Glutamatergic neuron (in vitro differentiated cells): ENCODE data around the gene NPR3. TPM values are rescaled to one million over a fixed set of nuclear protein-coding genes. Genes with fewer than 3 reads are reported as not detected.

Experiments used
- DNase-seq: peaks from one replicate; pipeline ENCODE4 v3.0.0; 2022
- H3K27ac Mint-ChIP-seq: one replicate; pipeline ENCODE4 v1.8.0; 2020; ENCODE audit warnings: mild to moderate bottlenecking, mixed read lengths, inconsistent platforms; ENCODE audit not compliant: unreplicated experiment
- H3K27me3 Mint-ChIP-seq: one replicate; pipeline ENCODE4 v1.8.0; 2020; ENCODE audit warnings: mild to moderate bottlenecking, moderate library complexity, mixed read lengths, inconsistent platforms; ENCODE audit not compliant: unreplicated experiment
- H3K36me3 Mint-ChIP-seq: one replicate; pipeline ENCODE4 v1.8.0; 2020; ENCODE audit warnings: mild to moderate bottlenecking, mixed read lengths, inconsistent platforms; ENCODE audit not compliant: unreplicated experiment
- H3K4me1 Mint-ChIP-seq: one replicate; pipeline ENCODE4 v1.8.0; 2020; ENCODE audit warnings: mild to moderate bottlenecking, low read depth, mixed read lengths, inconsistent platforms; ENCODE audit not compliant: unreplicated experiment
- H3K4me3 Mint-ChIP-seq: one replicate; pipeline ENCODE4 v1.8.0; 2020; ENCODE audit warnings: mild to moderate bottlenecking, mixed read lengths, inconsistent platforms; ENCODE audit not compliant: unreplicated experiment
- H3K9me3 Mint-ChIP-seq: one replicate; pipeline ENCODE4 v1.8.0; 2020; ENCODE audit warnings: mild to moderate bottlenecking, moderate library complexity, mixed read lengths, inconsistent platforms; ENCODE audit not compliant: unreplicated experiment
- total RNA-seq: library from RNA; stranded (reverse); fragmentation: NEBNext Ultra II Directional; extraction: Animal tissue kit (Norgen Biotek cat#: 25700); gene quantifications from one replicate; pipeline ENCODE4 v1.2.1, GENCODE V29; 2021; ENCODE audit not compliant: unreplicated experiment
- TF ChIP-seq, protein P1 (sequence below): fragments of 200-600 bp; sonication (generic); IDR thresholded peaks from one replicate; pipeline ENCODE4 v1.5.0; 2021; ENCODE audit not compliant: partially characterized antibody, unreplicated experiment

NPR3 gene
- total RNA-seq, 1 donor from 2014 or later = not detected

DNA sequence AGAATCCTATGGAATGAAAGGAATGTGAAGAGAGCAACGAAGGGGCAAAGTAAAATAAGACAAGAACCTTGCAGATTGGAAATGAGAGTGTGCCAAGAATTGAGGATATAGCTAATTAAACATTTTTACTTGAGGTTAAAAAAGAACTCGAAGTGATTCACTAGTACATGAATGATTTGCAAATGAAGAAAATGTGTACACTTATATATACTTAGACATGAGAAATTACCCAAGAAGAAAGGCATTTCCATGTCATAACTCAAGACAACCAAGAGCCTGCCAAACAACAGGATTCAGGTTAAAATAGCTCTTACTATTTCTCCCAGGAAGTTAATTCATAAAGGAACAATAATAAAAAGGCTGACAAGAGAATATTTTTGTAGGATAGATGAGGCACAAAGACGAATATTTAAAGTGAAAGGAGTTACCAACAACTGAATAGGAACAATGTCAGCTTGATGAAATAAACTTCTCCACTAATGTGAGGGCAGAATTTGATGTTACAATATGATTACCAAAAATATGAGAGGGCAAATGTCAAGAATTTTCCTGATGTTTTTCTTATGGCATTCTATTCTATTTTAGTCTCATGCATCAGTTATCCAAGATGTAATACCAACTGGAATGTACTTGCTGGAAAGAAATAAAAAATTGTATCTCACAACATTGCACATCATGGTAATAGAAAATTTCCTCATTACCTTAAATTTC is 18.9 kb upstream of the NPR3 start:
- Mint-ChIP-seq H3K9me3 (peaks cover 2% of the 10 kb centered on the region), H3K4me1 (no peaks in the 10 kb centered on the region), H3K36me3 (no peaks in the 10 kb centered on the region), H3K4me3 (no peak overlapping the region), H3K27me3 (no peaks in the 10 kb centered on the region), H3K27ac (no peak overlapping the region)
- TF ChIP-seq, protein P1, sequence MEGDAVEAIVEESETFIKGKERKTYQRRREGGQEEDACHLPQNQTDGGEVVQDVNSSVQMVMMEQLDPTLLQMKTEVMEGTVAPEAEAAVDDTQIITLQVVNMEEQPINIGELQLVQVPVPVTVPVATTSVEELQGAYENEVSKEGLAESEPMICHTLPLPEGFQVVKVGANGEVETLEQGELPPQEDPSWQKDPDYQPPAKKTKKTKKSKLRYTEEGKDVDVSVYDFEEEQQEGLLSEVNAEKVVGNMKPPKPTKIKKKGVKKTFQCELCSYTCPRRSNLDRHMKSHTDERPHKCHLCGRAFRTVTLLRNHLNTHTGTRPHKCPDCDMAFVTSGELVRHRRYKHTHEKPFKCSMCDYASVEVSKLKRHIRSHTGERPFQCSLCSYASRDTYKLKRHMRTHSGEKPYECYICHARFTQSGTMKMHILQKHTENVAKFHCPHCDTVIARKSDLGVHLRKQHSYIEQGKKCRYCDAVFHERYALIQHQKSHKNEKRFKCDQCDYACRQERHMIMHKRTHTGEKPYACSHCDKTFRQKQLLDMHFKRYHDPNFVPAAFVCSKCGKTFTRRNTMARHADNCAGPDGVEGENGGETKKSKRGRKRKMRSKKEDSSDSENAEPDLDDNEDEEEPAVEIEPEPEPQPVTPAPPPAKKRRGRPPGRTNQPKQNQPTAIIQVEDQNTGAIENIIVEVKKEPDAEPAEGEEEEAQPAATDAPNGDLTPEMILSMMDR = no peak
- no peak for DNase-seq

DNA sequence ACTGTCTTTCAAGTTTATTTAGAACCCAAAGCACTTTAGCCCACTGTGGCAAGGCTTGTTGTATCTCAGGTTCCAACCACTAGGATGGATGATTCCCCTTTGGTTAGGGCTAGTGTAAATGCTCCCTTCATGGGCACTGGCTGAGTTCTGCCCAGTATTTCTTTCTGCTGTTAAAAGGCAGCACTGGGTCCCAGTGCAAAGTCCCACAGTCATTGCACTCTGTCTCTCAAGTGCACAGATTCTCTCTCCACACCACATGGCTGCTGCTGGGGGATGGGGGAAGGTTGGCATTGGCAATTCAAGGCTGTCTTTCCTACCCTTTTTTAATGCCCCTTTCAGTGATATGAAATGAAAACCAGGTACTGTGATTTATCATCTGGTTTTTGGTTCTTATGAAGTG is 7.2 kb upstream of the NPR3 start:
- Mint-ChIP-seq H3K4me3 (no peak overlapping the region), H3K27me3 (no peaks in the 10 kb centered on the region), H3K27ac (no peak overlapping the region), H3K36me3 (peaks cover 7% of the 10 kb centered on the region), H3K4me1 (no peaks in the 10 kb centered on the region), H3K9me3 (no peaks in the 10 kb centered on the region)
- TF ChIP-seq, protein P1 = no peak
- no peak for DNase-seq

DNA sequence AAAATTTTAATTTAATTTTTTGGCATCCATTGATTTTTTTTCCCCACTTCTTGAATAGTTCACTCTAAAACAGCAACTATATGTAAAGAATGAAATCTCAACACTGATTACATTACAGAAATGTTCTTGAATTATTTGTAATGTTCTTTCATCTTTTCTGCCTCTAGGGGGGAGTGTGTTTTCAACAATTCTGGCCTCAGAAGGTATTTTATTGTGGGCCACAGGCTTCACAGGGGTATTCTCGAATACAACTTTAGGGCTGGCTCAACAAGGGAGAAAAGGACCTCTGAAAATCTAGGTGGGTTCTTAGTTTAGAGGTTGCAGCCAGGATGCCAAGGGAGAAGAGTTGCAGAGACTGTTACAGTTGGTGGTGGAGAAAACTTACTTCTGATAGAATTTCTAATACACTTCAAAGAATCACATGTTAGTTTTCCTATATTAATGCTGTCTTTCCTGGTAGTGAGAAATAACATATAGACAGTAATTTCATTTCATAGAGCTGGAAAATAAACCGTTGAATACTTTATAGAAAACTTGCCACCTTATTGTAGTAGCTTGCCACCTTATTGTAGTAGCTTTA is 3.6 kb upstream of the NPR3 start:
- Mint-ChIP-seq H3K27ac (no peak overlapping the region), H3K4me1 (no peaks in the 10 kb centered on the region), H3K27me3 (peaks cover 5% of the 10 kb centered on the region), H3K36me3 (no peaks in the 10 kb centered on the region), H3K9me3 (peaks cover 3% of the 10 kb centered on the region), H3K4me3 (no peak overlapping the region)
- TF ChIP-seq, protein P1 = peak; percentile 61
- no peak for DNase-seq

DNA sequence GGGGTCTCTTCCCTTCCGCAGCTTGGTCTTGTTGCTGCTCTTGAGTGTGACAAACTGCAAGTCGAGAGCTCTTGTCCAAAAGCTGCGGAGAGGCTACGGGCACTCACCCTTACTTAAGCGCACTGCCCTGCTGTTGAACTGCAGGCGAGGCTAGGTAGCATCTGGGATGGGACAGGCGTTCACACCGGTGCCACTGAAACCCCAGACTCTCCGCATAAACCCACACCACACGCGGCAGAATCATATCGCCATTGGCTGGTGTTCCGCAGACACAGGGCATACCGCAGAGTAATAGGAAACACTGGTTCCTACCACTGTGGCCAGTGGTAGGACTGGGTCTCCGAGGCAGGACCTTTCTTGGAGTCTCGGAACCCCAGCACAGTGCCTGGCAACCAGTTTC is 2.2 kb upstream of the NPR3 start:
- no peak overlapping the region for H3K27ac Mint-ChIP-seq
- H3K36me3 Mint-ChIP-seq = no peaks in the 10 kb centered on the region
- peaks cover 5% of the 10 kb centered on the region for H3K9me3 Mint-ChIP-seq
- no peak for DNase-seq
- peaks cover 11% of the 10 kb centered on the region for H3K27me3 Mint-ChIP-seq
- H3K4me3 Mint-ChIP-seq = peak overlapping the region; percentile 36
- TF ChIP-seq, protein P1 = no peak
- no peaks in the 10 kb centered on the region for H3K4me1 Mint-ChIP-seq

DNA sequence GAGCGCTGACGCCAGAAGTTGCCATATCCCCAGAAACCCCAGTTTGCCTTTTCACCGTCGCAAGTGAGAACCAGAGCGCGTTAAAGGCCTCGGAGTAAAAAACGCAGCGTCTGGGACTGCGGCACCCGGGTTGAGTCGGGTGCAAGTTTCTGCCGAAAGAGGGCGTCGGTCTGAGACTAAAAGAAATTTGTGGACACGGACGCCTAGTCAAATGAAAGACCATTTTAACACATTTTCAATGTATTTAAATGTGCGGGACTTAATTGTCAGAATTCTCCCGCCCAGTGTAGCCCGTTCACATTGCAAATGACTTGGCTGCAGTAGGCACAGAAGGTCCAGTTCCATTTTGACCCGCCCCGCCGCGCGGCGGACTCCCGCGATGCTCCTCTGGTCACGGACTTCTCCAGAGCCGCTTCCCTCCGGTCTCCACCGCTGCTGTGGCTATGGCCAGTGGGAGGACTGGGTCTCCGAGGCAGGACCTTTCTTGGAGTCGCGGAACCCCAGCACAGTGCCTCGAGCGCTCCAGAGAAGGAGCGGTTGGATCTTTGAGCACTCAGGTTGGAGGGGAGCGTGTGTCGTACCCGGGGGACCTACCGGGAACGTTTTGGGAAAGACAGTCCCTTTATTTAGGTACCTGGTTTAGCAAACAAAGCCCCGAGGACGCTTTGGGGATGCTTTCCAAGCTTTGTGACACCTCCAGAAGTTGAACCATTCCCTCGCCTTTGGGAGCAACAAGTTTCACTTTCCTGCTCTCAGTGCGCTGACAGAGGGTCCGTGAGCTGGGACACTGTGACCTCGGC is 1.2 kb upstream of the NPR3 start:
- Mint-ChIP-seq H3K4me1 (no peaks in the 10 kb centered on the region), H3K9me3 (peaks cover 5% of the 10 kb centered on the region), H3K4me3 (peak overlapping the region; percentile 78), H3K27me3 (peaks cover 16% of the 10 kb centered on the region), H3K36me3 (no peaks in the 10 kb centered on the region), H3K27ac (no peak overlapping the region)
- peak; percentile 81 for DNase-seq
- TF ChIP-seq, protein P1 = peak; percentile 74
